Activated CD8-positive, alpha-beta memory T cell treated with anti-CD3 and anti-CD28 coated beads, Interleukin-2, amount 50 U/mL, for 4 hours (primary cell): ENCODE measurements around the gene ZBED5.

ENCODE experiments used
- DNase-seq: peaks from one replicate; pipeline ENCODE4 v3.0.0-alpha.2; 2020

ZBED5 gene

GRCh38 chr11:10878408-10879214 lies 20.8 kb upstream of the ZBED5 start:
- no peak for DNase-seq

GRCh38 chr11:10876158-10876557 lies 18.3 kb upstream of the ZBED5 start:
- DNase-seq, result no peak

- DNase-seq, result no peak
Measured at GRCh38 chr11:10875430-10876021, 17.7 kb upstream of the ZBED5 start.

GRCh38 chr11:10872097-10872496 lies 14.2 kb upstream of the ZBED5 start:
- no peak for DNase-seq

GRCh38 chr11:10868352-10868751 lies 10.5 kb upstream of the ZBED5 start:
- no peak for DNase-seq

- DNase-seq, result no peak
Measured at GRCh38 chr11:10866893-10867331, 9.1 kb upstream of the ZBED5 start.

GRCh38 chr11:10865837-10866270 lies 8.0 kb upstream of the ZBED5 start:
- DNase-seq, result no peak

- no peak for DNase-seq
Measured at GRCh38 chr11:10864688-10865087, 6.8 kb upstream of the ZBED5 start.

GRCh38 chr11:10862446-10862845 lies 4.6 kb upstream of the ZBED5 start:
- DNase-seq, result no peak

- DNase-seq, result no peak
Measured at GRCh38 chr11:10861799-10862198, 3.9 kb upstream of the ZBED5 start.

GRCh38 chr11:10861047-10861446 lies 3.2 kb upstream of the ZBED5 start:
- DNase-seq, result no peak

GRCh38 chr11:10858439-10859325 lies 829 bp upstream of the ZBED5 start:
- DNase-seq, result peak; percentile 47

- DNase-seq, result no peak
Measured at GRCh38 chr11:10857459-10857708, 469 bp downstream of the ZBED5 start.

GRCh38 chr11:10856689-10857458 lies 979 bp downstream of the ZBED5 start:
- DNase-seq, result no peak

- no peak for DNase-seq
Measured at GRCh38 chr11:10855295-10855694, 2.6 kb downstream of the ZBED5 start.

- no peak for DNase-seq
Measured at GRCh38 chr11:10847960-10848860, 9.6 kb downstream of the ZBED5 start.

GRCh38 chr11:10846660-10847059 lies 11.2 kb downstream of the ZBED5 start:
- DNase-seq, result no peak

- DNase-seq, result no peak
Measured at GRCh38 chr11:10845589-10845988, 12.3 kb downstream of the ZBED5 start.

GRCh38 chr11:10844796-10845195 lies 13.1 kb downstream of the ZBED5 start:
- no peak for DNase-seq

GRCh38 chr11:10844356-10844755 lies 13.5 kb downstream of the ZBED5 start:
- no peak for DNase-seq

- no peak for DNase-seq
Measured at GRCh38 chr11:10838881-10839280, 19.0 kb downstream of the ZBED5 start.

GRCh38 chr11:10838083-10838482 lies 19.8 kb downstream of the ZBED5 start:
- DNase-seq, result no peak
